Stimulated activated CD4-positive, alpha-beta T cell treated with anti-CD3 and anti-CD28 coated beads, Interleukin-12 subunit alpha, Interleukin-12 subunit beta, amount 100 ng/mL, for 48 hours (primary cell): ENCODE data around the gene ADAM10.
"Not testable (repeated sequence)": the region's sequence is repeated elsewhere in the genome, so short reads cannot be mapped to it uniquely, and the experiment has no call there.

Source experiments
- DNase-seq, 3 donors: peaks; one replicate each; pipeline ENCODE4 v3.0.0-alpha.2; 2020; ENCODE audit warnings: low read depth in 2 of 3, low spot score in 1 of 3

Gene ADAM10

DNA sequence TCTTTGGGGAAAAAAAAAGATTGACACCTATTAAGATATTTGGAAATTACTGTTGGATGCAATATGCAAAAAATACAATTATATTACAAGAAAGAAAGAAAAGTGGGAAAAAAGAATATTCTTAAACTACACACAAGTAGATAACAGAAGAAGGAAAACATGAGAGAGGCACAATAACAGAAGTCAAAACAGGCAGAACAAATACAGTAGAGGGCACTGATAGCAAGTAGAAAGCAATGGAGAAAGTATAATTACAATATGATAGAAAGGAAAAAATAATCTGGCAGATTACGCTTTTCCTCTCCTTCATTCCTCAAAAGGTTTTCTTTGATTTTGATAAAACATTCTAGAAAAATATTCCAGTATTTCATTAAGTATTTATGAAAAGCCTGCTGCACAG is 72.1 kb downstream of the ADAM10 start:
- DNase-seq, result no peak

DNA sequence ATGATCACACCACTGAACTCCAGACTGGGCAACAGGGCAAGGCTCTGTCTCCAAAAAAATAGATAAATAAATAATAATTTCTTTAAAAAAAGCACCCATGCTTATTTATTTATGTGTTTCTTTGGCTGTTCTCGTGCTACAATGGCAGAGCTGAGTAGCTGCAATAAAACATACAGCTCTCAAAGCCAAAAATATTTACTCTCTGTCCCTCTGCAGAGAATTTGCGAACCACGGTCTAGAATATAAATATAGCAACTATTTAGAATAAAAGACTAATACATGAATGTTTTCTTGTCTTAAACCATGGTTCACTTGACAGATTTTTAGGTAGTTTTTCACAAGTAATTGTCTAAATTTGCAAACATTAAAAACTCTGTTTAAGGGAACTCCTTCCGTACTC is 72.7 kb downstream of the ADAM10 start:
- DNase-seq, result no peak

DNA sequence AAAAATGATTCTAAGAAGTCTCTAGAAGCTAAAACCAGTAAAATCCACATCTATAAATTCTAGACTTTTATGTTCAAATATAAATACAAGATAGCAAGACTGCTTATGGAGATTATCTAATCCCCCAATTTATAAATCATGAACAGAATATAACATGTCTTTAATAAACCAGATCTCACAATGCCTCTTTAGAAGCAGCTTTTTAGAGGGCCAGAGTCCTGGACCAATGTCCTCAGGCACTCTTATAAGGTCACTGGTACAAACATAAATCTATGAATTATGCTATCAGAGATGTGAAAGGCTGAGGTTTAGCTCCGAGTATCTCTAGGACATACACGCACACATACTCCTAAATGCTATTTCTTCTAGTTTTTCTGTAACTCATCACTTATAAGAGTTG is 78.3 kb downstream of the ADAM10 start:
- no peak for DNase-seq

DNA sequence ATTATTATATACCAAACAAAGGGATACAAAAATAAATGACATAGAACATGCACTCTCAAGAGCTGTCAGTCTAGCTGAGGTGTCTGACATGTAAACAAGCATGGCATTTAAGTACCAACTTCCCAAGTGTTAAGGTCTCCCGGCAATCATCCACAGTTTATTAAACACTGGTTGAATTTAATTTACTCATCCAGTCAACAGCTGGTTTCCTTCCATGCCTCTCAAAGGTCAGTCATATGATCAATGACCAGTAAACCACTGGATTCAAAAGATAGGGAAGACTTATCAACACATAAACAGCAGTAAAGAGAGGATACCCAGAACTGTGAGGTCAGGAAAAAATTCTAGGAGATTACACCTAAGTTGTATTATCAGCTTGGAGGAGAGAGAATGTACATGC is 80.4 kb downstream of the ADAM10 start:
- no peak for DNase-seq

DNA sequence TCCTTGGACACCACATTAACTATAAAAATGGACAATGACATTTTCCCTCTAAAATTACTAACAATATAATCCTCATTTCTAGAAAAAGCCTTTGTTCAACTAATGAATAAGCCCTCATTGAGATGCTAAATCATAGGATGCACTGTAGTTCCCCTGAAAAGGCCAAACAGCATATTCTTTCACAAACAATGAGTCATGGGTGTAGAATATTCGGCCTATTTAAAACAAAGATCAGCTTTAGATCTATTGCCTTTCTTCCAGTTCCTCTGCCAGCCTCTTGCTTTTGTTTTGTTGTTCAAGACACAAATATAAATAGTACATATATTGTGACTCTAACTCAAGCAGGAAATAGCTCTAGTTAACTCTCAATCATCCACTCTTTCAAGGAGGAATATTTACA is 82.5 kb downstream of the ADAM10 start:
- DNase-seq, result no peak

DNA sequence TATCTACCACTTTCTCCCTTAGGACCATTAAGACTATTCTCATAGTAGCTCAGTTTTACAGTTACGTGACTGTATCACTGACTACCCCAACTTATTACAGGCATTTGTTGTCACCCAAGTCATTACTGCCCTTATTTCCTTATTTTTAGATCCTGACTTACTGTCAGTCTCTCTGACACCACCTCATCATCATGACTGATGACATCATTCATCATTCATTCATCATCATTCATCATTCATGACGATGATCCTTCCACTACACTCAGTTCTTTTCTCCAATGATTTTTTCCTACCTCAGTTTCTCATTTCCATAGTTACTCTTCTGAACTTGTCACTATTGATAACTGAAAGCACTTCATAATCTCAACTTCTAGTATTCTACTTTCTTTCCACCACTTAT is 83.8 kb downstream of the ADAM10 start:
- DNase-seq, result no peak

DNA sequence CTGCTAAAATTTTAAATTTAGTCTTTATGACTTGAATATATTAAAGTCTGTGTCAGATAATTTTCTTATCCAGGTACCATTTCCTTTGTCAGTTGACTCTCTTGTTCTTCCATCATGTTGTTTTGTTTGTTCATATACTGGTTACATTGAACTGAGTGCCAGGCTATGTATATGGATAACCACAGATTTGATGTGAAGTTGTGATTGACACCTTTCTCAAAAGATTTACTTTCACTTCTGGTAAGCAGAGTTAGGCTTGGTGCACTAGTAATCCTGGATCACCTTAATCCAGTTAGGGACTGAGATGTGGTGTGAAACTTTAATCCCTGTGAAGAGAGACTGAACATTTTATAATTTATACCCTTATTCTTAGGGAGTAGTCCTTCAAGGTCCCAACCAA is 99.4 kb downstream of the ADAM10 start:
- no peak for DNase-seq

DNA sequence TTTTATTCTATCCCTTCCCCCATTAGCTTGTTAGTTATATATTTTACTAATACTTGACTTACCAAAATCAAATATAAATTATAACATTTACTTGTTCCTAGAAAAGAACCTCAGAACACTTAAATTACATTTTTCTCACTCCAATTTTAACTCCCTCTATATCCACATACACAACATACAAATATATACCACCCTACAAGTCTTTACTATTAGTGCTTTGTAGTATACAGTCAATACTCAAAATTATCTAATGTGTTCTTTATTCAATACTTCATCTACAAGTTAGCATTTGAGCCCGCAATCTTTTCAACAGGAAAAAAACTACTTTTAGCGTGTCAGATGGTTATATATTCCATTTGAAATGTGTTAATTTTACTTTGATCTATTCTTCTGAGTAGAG is 100.3 kb downstream of the ADAM10 start:
- DNase-seq, result no peak

DNA sequence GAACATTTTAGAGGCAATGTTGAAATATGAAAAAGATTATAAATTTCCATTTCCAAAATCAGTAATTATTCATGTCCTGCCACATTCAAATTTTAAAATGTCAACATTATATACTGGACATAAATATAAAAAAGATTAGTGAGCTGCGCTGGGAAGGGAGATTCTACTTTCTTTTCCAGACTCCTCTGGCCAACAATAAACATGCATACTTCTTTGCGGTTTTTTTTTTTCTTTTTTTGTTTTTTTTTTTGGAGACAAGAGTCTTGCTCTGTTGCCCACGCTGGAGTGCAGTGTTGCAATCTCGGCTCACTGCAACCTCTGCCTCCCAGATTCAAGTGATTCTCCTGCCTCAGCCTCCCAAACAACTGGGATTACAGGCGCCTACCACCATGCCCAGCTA is 105.5 kb downstream of the ADAM10 start:
- no peak for DNase-seq

DNA sequence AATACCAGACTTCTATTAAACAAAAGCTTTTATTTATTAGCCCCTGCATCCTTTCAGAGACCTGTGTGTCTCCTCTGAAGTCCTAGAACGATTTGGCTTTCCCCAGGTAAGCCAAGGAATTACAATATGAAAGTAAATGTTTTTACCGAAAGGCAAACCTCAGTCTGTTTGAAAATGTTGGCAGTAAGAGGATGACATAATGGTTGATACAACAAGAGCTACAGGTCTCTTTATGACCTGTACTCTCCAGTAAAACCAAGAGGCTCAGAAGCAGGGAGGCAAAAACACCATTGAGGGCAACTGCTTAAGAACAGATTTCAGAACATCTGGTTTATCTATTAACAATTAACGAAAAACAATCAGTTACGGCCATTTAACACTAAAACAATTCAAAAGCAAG is 107.8 kb downstream of the ADAM10 start:
- DNase-seq, result no peak

DNA sequence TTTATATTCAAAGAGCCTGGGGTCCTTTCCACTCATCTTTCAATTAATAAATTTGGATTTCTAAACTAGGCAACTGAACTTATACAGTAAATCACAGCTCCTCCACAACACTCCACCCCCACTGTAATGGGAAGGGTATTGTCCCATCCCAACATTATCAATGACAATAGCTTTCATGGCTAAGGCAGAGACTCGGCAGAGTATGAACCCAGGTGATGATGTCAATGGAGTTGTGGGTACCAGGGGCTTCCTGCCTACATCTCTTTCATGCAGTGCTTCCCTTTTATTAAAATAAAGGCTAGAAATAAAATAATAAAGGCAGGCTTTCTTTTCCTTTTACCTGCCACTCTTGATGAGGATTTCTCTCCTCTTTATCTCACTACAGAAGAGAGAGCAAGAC is 109.5 kb downstream of the ADAM10 start:
- DNase-seq, result no peak

DNA sequence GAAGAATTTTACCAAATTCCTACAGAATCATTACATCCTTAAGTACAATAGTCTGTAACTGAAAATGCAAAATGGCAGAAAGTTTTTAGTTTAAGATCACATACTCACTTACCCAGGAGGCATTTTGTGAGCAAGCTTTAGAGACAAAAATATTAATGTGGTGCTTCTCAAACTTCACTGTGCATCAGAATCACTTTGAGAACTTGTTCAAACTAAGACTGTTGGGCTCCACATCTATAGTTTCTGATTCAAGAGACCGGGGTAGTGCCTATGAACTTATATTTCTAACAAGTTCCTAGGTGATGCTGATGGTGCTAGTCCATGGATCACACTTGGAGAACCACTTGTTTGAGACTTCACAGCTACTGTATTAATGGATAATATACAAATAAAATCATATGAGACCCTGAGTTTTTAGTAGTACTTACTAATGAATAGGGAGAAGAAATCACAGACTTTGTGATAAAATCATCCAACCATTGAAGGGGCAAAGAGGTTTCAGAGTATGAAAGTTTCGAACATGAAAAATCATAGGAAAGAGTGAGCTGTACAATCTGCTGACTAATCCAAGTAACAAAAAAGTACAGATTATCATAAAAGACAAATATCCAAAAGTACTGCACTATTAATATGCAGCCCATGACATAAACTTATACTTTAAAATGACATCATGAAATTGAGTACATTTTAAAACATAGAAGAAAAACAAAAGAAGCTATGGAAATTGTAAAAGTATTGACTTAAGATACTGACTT is 110.3 kb downstream of the ADAM10 start:
- DNase-seq, result no peak

DNA sequence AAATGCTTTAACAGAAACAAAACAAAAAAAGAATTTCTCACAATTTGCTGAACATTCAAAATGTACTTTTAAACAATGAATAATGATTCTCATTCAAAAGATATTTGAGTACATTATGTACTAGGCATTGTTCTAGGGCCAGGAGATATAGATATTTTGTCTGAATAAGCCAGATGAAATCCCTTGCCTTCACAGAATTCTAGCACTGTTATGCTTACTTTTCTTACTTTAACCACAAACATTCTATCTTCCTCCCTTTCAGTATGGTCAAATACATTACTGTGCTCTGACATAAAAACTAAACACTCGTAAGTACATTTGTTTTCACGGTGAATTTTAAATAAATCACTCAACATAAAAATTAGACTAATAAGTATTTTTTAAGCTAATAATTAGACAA is 116.7 kb downstream of the ADAM10 start:
- no peak for DNase-seq

DNA sequence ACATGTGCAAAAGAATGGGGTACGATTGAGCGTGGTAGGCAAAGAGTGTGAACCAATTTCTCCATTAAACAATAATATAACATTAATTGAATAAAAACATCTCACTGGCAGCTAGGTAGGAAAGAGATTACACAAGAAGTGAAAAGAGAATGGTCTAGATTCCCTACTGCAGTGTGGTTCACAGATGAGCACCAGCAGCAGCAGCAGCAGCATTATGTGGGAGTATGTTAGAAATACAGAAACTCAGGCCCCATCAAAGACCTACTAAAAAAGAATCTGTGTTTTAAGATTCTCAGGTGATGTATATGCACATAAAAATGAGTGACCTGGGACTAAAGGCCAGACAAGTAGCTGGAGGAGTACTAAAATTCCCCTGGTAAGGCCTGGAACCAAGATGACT is 118.2 kb downstream of the ADAM10 start:
- DNase-seq, result no peak

DNA sequence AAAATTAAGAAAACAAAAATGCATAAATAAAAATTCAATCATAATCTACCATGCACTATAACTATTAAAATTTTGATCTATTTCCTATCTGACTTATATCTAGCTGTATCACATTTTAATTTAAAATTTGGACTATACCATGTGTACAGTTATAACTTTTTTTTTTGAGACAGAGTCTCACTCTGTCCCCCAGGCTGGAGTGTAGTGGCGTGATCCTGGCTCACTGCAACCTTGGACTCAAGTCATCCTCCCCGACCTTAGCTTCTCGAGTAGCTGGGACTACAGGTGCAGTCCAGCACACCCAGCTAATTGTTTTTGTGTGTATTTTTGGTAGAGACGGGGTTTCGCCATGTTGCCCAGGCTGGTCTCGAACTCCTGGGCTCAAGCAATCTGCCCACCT is 119.9 kb downstream of the ADAM10 start:
- DNase-seq, result no peak

DNA sequence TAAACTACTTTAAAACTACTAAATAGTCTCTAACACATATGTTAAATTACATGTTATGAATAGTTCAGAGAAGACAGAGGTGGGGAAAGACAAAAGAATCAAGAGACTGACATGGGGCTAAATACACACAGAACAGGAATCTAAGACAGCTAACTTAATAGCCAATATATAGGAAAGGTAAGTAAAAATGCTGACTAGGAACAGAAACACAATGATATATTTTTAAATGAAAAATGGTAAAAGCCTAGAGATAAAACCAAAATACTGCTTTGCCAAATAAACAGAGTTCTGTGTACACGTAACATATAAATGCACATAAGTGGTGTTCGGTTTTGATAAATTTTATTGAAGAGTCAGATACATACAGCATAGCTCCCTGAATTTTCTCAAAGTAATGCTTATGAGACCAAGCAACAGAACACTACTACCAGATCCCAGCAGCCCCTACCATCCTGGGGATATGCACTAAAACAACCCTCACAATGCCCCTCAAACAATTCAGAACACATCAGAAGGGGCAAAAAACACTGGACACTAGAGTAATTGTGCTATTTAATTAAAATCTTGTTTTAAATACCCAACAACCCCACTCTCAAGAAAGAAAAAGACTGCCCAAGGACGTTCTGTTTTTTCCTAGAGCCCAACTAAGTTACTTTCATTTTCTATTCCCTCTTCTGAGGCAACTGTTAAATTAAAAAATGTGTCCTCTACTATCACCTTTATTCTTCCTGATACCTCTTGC is 121.1 kb downstream of the ADAM10 start:
- peak in 1 of 3 donors; percentile 4 for DNase-seq

DNA sequence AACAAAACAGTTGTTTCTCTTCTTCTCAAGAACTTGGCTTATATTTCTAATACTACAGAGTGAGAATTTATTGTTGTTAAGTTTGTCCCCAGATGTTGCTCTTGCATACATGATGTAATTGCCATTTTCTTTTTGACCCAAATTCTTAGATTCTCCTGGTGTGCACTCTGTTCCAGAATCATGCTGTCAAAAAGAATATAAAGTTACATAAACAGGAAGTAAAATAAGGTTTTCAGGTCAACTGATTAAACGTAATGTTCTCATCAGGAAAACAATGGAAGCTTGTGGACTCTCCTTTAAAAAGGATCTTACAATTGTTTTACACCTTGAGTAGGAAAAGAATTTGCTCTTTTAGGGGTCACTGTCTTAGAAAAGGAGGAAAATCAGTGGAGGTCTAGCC is 121.8 kb downstream of the ADAM10 start:
- no peak for DNase-seq

DNA sequence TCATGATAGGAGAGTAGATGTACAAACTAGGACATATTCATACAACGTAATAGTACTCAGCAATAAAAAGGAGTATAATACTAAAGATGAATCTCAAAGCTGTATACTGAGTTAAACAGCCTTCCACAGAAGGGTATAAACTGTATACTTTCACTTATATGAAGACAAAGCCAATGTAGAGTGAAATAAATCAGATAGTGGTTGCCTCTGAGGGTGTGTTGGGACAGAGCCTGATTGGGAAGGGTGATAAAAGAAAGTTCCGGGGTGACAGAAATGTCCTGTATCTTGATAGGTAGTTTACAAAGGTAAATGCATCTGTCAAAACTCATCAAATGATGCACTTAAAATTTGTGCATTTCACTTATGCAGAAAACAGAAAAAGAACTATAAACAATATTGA is 122.5 kb downstream of the ADAM10 start:
- DNase-seq, result no peak

DNA sequence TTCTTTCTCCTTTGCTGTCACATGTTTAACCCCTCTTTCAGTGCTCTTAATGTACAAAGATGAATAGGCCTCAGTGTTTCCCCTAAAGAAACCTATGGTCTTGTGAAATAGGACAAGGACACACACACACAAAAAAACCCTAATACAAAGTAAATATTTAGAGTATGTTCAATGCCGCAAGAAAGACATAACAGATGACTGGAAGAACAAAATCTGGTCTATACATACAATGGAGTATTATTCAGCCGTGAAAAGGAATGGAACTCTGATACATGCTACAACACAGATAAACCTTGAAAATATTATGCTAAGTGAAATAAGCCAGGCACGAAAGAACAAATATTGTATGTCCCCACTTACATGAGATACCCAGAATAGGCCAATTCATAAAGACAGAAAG is 123.1 kb downstream of the ADAM10 start:
- DNase-seq, result no peak

DNA sequence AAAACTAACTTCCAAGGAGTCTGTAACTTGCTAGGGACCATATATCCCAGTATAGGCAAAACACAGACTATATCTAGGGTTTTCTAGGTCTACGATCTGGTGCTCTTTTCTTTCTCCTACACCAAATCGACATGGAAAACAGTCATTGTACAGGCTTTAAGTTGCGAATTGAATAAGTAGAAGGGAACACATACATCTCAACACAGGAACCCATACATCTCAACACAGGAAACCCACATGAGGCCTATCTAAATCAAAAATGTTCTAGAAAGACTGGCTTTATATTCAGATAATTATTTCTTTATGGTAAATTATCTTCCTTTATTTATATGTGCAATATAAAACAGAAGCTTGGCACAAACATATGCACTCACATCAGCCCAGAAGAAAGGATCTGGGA is 126.6 kb downstream of the ADAM10 start:
- DNase-seq, result no peak

DNA sequence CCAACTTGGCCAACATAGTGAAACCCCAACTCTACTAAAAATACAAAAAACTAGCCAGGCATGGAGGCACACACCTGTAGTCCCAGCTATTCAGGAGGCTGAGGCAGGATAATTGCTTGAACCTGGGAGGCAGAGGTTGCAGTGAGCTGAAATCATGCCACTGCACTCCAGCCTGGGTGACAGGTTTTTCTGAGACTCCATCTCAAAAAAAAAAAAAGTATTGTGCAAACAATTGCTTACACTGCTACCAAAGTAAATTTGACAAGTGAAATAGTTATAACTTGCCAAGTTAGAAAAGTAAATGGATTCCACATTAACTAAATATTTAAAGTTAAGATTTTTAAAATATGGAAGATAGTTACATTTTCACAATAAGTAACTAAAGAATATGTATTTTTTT is 129.2 kb downstream of the ADAM10 start:
- DNase-seq, result not testable (repeated sequence)

DNA sequence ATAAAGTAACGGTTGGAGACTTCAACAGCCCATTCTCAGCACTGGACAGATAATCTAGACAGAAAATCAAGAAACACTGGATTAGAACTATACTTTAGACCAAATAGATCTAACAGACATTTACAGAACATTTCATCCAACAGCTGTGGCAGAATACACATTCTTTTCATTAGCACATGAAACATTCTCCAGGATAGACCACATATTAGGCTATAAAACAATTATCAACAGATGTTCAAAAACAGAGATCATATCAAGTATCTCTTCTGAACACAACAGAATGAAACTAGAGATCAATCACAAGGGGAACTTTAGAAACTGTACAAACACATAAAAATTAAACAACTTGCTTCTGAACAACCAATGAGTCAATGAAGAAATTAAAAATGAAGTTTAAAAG is 133.3 kb downstream of the ADAM10 start:
- no peak for DNase-seq
